Trophoblast cell (in vitro differentiated cells and primary cell): ENCODE results near the gene SPRED1.

Source experiments
- DNase-seq, 2 donors: peaks; one replicate each; pipeline ENCODE4 v3.0.0-alpha.2; 2016
- H2AFZ ChIP-seq: 2 replicates; pipeline ENCODE4 v1.6.1; 2013; ENCODE audit warnings: low read length, moderate library complexity, mild to moderate bottlenecking; ENCODE audit not compliant: insufficient read depth, poor library complexity
- H2AK5ac ChIP-seq: 2 replicates; pipeline ENCODE4 v1.6.1; 2013; ENCODE audit warnings: mild to moderate bottlenecking, low read length
- H2BK120ac ChIP-seq: 2 replicates; pipeline ENCODE4 v1.6.1; 2013; ENCODE audit warnings: low read length, mild to moderate bottlenecking, moderate library complexity; ENCODE audit not compliant: insufficient read depth, poor library complexity
- H2BK12ac ChIP-seq: 2 replicates; pipeline ENCODE4 v1.6.1; 2013; ENCODE audit warnings: mild to moderate bottlenecking, low read length, moderate library complexity
- H2BK5ac ChIP-seq: 2 replicates; pipeline ENCODE4 v1.6.1; 2013; ENCODE audit warnings: low read length, low read depth, moderate library complexity, mild to moderate bottlenecking; ENCODE audit not compliant: poor library complexity
- H3K14ac ChIP-seq: 2 replicates; pipeline ENCODE4 v1.6.1; 2013; ENCODE audit warnings: mild to moderate bottlenecking, low read length
- H3K18ac ChIP-seq: 2 replicates; pipeline ENCODE4 v1.6.1; 2013; ENCODE audit warnings: mild to moderate bottlenecking, low read length
- H3K23ac ChIP-seq: 2 replicates; pipeline ENCODE4 v1.6.1; 2013; ENCODE audit warnings: low read length
- H3K27ac ChIP-seq: 2 replicates; pipeline ENCODE4 v1.5.1; 2013; ENCODE audit warnings: low read depth, mild to moderate bottlenecking, inconsistent platforms, low read length, moderate library complexity
- H3K27me3 ChIP-seq: 2 replicates; pipeline ENCODE4 v1.6.1; 2013; ENCODE audit warnings: inconsistent platforms, mild to moderate bottlenecking, low read length, moderate library complexity; ENCODE audit not compliant: insufficient read depth
- H3K36me3 ChIP-seq, 2 experiments: 1 replicate in 1 of 2; 2 replicates in 1 of 2; pipeline ENCODE4 v1.6.1; 2013; ENCODE audit warnings: low read length in 2 of 2, mild to moderate bottlenecking in 2 of 2, moderate library complexity in 1 of 2; ENCODE audit not compliant: insufficient read depth in 2 of 2, control insufficient read depth in 1 of 2
- H3K4ac ChIP-seq: 2 replicates; pipeline ENCODE4 v1.6.1; 2013; ENCODE audit warnings: low read depth, mild to moderate bottlenecking, low read length, moderate library complexity
- H3K4me1 ChIP-seq, 2 experiments: 1 replicate in 1 of 2; 2 replicates in 1 of 2; pipeline ENCODE4 v1.6.1; 2013; ENCODE audit warnings: low read length in 2 of 2, mild to moderate bottlenecking in 2 of 2, moderate library complexity in 1 of 2; ENCODE audit not compliant: insufficient read depth in 2 of 2, control insufficient read depth in 1 of 2
- H3K4me2 ChIP-seq: 2 replicates; pipeline ENCODE4 v1.6.1; 2013; ENCODE audit warnings: inconsistent platforms, mild to moderate bottlenecking, low read length, moderate library complexity
- H3K4me3 ChIP-seq: 2 replicates; pipeline ENCODE4 v1.5.1; 2013; ENCODE audit warnings: mild to moderate bottlenecking, low read depth, low read length, inconsistent platforms
- H3K79me1 ChIP-seq: one replicate; pipeline ENCODE4 v1.6.1; 2013; ENCODE audit warnings: low read length
- H3K79me2 ChIP-seq: 2 replicates; pipeline ENCODE4 v1.6.1; 2013; ENCODE audit warnings: low read length, mild to moderate bottlenecking; ENCODE audit not compliant: control insufficient read depth, insufficient read depth, poor library complexity
- H3K9ac ChIP-seq: 2 replicates; pipeline ENCODE4 v1.6.1; 2013; ENCODE audit warnings: mild to moderate bottlenecking, low read length
- H3K9me3 ChIP-seq: 2 replicates; pipeline ENCODE4 v1.6.1; 2013; ENCODE audit warnings: low read depth, mild to moderate bottlenecking, control low read depth, inconsistent platforms, low read length; ENCODE audit not compliant: insufficient read depth
- H4K12ac ChIP-seq: 2 replicates; pipeline ENCODE4 v1.6.1; 2013; ENCODE audit warnings: low read depth, mild to moderate bottlenecking, low read length, moderate library complexity
- H4K8ac ChIP-seq: 2 replicates; pipeline ENCODE4 v1.6.1; 2013; ENCODE audit warnings: low read depth, mild to moderate bottlenecking, low read length, moderate library complexity
- H4K91ac ChIP-seq: one replicate; pipeline ENCODE4 v1.6.1; 2013; ENCODE audit warnings: low read depth, mild to moderate bottlenecking, low read length, moderate library complexity
- WGBS: extraction: QIAGEN DNeasy Blood & Tissue Kit; methylation state at CpG from one replicate; pipeline ENCODE4 v1.1.7; 2013; ENCODE audit warnings: missing lambda C conversion rate; ENCODE audit not compliant: insufficient read length, insufficient coverage; ENCODE audit errors: extremely low coverage; 5-methylcytosine and 5-hydroxymethylcytosine counted together

The SPRED1 gene

GRCh38 chr15:38300395-38300794 is 47.8 kb downstream of the SPRED1 start:
- no peak overlapping the region for H2AFZ ChIP-seq

GRCh38 chr15:38304481-38304880 is 51.8 kb downstream of the SPRED1 start:
- Histone ChIP-seq H2BK120ac (no peak overlapping the region), H3K9ac (no peak overlapping the region), H3K27me3 (no peaks in the 10 kb centered on the region), H3K4me3 (no peak overlapping the region), H3K4me1 (no peaks in the 10 kb centered on the region), H3K79me2 (no peaks in the 10 kb centered on the region), H2AK5ac (no peak overlapping the region), H3K4ac (no peak overlapping the region), H2BK5ac (no peak overlapping the region), H4K12ac (no peak overlapping the region), H2BK12ac (no peak overlapping the region), H3K9me3 (no peaks in the 10 kb centered on the region), H3K36me3 (no peaks in the 10 kb centered on the region), H2AFZ (no peak overlapping the region), H4K91ac (no peak overlapping the region), H3K27ac (no peak overlapping the region), H3K18ac (no peak overlapping the region), H3K79me1 (no peaks in the 10 kb centered on the region), H3K23ac (no peak overlapping the region), H3K4me2 (no peak overlapping the region), H3K14ac (no peak overlapping the region), H4K8ac (no peak overlapping the region)
- no CpG with 5 or more reads among the region's 3 CpGs for WGBS
- DNase-seq = no peak

More at GRCh38 chr15:38300395-38300794, 47.8 kb downstream of the SPRED1 start:
- H3K18ac ChIP-seq = no peak overlapping the region
- WGBS = no CpG with 5 or more reads among the region's 2 CpGs
- H3K79me2 ChIP-seq = no peaks in the 10 kb centered on the region
- H3K14ac ChIP-seq = no peak overlapping the region
- no peak overlapping the region for H2BK5ac ChIP-seq
- no peak overlapping the region for H4K91ac ChIP-seq
- H3K4me1 ChIP-seq = no peaks in the 10 kb centered on the region
- H3K23ac ChIP-seq = no peak overlapping the region
- DNase-seq = no peak
- no peaks in the 10 kb centered on the region for H3K9me3 ChIP-seq
- no peak overlapping the region for H4K12ac ChIP-seq
- H3K4me2 ChIP-seq = no peak overlapping the region
- no peaks in the 10 kb centered on the region for H3K27me3 ChIP-seq
- no peak overlapping the region for H3K27ac ChIP-seq
- H2BK12ac ChIP-seq = no peak overlapping the region
- H3K79me1 ChIP-seq = no peaks in the 10 kb centered on the region
- no peak overlapping the region for H4K8ac ChIP-seq
- peaks cover 0 to 2% of the 10 kb centered on the region in 2 experiments for H3K36me3 ChIP-seq
- no peak overlapping the region for H2BK120ac ChIP-seq
- H3K4ac ChIP-seq = no peak overlapping the region
- no peak overlapping the region for H3K4me3 ChIP-seq
- no peak overlapping the region for H3K9ac ChIP-seq
- no peak overlapping the region for H2AK5ac ChIP-seq

DNA sequence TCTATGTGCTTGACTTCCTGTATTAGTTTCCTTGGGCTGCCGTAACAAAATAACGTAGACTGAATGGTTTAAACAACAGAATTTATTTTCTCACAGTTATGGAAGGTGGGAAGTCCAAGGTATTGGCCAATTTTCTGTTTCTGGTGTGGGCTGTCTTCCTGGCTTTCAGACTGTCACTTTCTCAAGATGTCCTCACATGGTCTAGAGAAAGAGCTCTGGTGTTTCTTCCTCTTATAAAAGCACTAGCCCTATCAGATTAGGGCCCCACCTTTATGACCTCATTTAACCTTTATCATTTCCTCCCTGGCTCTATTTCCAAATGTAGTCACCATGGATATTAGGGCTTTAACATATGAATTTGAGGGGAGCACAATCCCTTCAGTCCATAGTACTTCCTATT is 54.6 kb downstream of the SPRED1 start:
- no peak overlapping the region for H3K27ac ChIP-seq

DNA sequence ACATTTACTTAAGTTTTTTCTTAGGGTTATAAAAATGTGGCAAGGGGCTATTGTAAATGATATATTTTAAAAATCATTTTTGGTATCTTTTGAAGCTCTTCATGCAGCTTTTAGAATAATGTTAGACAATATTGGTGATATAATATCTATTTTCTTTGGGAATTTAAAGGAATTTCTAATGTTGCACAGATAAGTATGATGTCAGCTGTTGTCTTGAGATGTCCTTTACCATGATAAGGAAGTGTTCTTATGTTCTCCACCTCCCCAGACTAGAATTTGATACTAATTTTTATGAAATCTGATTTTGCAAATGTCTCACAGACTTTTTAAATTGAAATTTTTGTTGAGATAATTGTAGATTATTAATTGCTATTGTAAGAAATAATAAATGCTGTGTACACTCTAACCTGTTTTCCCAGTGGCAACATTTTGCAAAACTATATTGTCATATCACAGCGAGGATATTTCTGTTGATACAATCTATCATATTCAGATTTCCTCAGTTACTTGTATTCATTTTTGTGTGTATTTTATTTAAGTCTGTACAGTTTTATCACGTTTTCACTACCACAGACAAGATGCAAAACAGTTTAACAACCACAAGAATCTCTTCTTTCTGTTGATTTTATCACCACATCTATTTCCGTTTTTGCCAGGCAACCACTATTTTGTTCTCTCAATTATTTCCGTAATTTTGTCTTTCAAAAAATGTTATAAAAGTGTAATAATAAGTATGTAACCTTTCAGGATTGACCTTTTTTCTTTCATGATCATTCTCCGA is 55.4 kb downstream of the SPRED1 start:
- Histone ChIP-seq H3K4me3 (no peak overlapping the region), H3K36me3 (no peaks in the 10 kb centered on the region), H2BK5ac (no peak overlapping the region), H3K79me1 (no peaks in the 10 kb centered on the region), H3K14ac (no peak overlapping the region), H3K4ac (no peak overlapping the region), H3K4me2 (no peak overlapping the region), H3K9me3 (no peaks in the 10 kb centered on the region), H4K8ac (no peak overlapping the region), H2AK5ac (no peak overlapping the region), H3K79me2 (no peaks in the 10 kb centered on the region), H2BK120ac (no peak overlapping the region), H4K91ac (no peak overlapping the region), H4K12ac (no peak overlapping the region), H2BK12ac (no peak overlapping the region), H3K27me3 (no peaks in the 10 kb centered on the region), H2AFZ (no peak overlapping the region), H3K9ac (no peak overlapping the region), H3K18ac (no peak overlapping the region), H3K4me1 (no peaks in the 10 kb centered on the region), H3K27ac (no peak overlapping the region), H3K23ac (no peak overlapping the region)
- no CpG with 5 or more reads among the region's 5 CpGs for WGBS
- DNase-seq = no peak

More for the DNA sequence above, 54.6 kb downstream of the SPRED1 start:
- H3K4ac ChIP-seq = no peak overlapping the region
- H2AFZ ChIP-seq = no peak overlapping the region
- H3K4me1 ChIP-seq = no peaks in the 10 kb centered on the region
- H3K79me1 ChIP-seq = no peaks in the 10 kb centered on the region
- H3K9ac ChIP-seq = no peak overlapping the region
- no peak overlapping the region for H4K8ac ChIP-seq
- no peak overlapping the region for H4K91ac ChIP-seq
- no peak overlapping the region for H3K14ac ChIP-seq
- no peak overlapping the region for H2AK5ac ChIP-seq
- H3K79me2 ChIP-seq = no peaks in the 10 kb centered on the region
- no peak overlapping the region for H2BK120ac ChIP-seq
- no peak overlapping the region for H2BK12ac ChIP-seq
- no peak overlapping the region for H2BK5ac ChIP-seq
- H3K4me3 ChIP-seq = no peak overlapping the region
- H3K36me3 ChIP-seq = no peaks in the 10 kb centered on the region
- no peak overlapping the region for H3K4me2 ChIP-seq
- no CpG with 5 or more reads among the region's 2 CpGs for WGBS
- no peaks in the 10 kb centered on the region for H3K27me3 ChIP-seq
- H3K9me3 ChIP-seq = no peaks in the 10 kb centered on the region
- H3K18ac ChIP-seq = no peak overlapping the region
- DNase-seq = no peak
- no peak overlapping the region for H3K23ac ChIP-seq
- H4K12ac ChIP-seq = no peak overlapping the region
